Left lung (tissue), 10 donors: ENCODE measurements around the gene SDHA. TPM values are rescaled to one million over a fixed set of nuclear protein-coding genes. Genes with fewer than 3 reads are reported as not detected.
"Not testable (repeated sequence)": the region's sequence is repeated elsewhere in the genome, so short reads cannot be mapped to it uniquely, and the experiment has no call there.

Source experiments
- ATAC-seq: fragments of 200-7000 bp; cut with Tn5 transposase; one replicate; pipeline ENCODE4 v1.9.1; 2020; ENCODE audit warnings: moderate library complexity
- DNase-seq, 4 donors: peaks; one replicate each; pipeline ENCODE4 v3.0.0-alpha.2; 2013 to 2020
- H3K27ac ChIP-seq, 2 donors: fragments of 200-600 bp; sonication (generic) in 1 of 2; one replicate each; pipeline versions ENCODE4 v1.5.0 to v1.8.0; 2020 to 2021
- H3K27me3 ChIP-seq, 2 donors: fragments of 200-600 bp; sonication (generic) in 1 of 2; one replicate each; pipeline versions ENCODE4 v1.5.0 to v1.8.0; 2020 to 2021
- H3K36me3 ChIP-seq, 2 donors: fragments of 200-600 bp; sonication (generic) in 1 of 2; one replicate each; pipeline versions ENCODE4 v1.5.0 to v1.8.0; 2020 to 2021
- H3K4me1 ChIP-seq, 2 donors: fragments of 200-600 bp; one replicate each; pipeline ENCODE4 v1.8.0; 2021
- H3K4me3 ChIP-seq, 2 donors: fragments of 200-600 bp; sonication (generic) in 1 of 2; one replicate each; pipeline versions ENCODE4 v1.5.0 to v1.8.0; 2020 to 2021; ENCODE audit warnings: mild to moderate bottlenecking in 1 of 2
- H3K9me3 ChIP-seq, 2 donors: fragments of 200-600 bp; sonication (generic) in 1 of 2; one replicate each; pipeline versions ENCODE4 v1.5.0 to v1.8.0; 2020 to 2021
- CTCF ChIP-seq, 2 donors: fragments of 200-600 bp; sonication (generic) in 1 of 2; IDR thresholded peaks; one replicate each; pipeline versions ENCODE4 v1.5.0 to v1.8.0; 2021; ENCODE audit warnings: antibody characterized with exemption in 2 of 2
- intact Hi-C, 2 donors: fragments of 100-400 bp; cut with DNase I; formaldehyde crosslinking; loops; one replicate each; pipeline versions ENCODE4 v1.11.2 to v1.14.2; 2022
- polyA plus RNA-seq, 6 donors: library from polyadenylated mRNA; unstranded; fragments of 120-200 nt; gene quantifications; one replicate each; pipeline ENCODE4 v1.2.1, GENCODE V29; 2013; ENCODE audit not compliant: insufficient read length in 6 of 6
- total RNA-seq, 2 donors: library from RNA; stranded (reverse); fragmentation: NEBNext Ultra II Directional; extraction: Animal tissue kit (Norgen Biotek cat#: 25700); gene quantifications; one replicate each; pipeline ENCODE4 v1.2.1, GENCODE V29; 2021
- donor health status: DM: no; HTN: yes; CAD: no.
- donor health status: DM: no; HTN: no; CAD: no.

Gene SDHA
- total and polyA plus RNA-seq, 8 donors = 95.9 to 113 (median 106) TPM

GRCh38 chr5:302416-302815, 84.3 kb downstream of the SDHA start:
- DNase-seq, H3K9me3 ChIP-seq, H3K4me1 ChIP-seq, H3K27me3 ChIP-seq, intact Hi-C loops, H3K27ac ChIP-seq, ATAC-seq, H3K4me3 ChIP-seq: not testable (repeated sequence)
- peaks cover 0 to 25% of the 10 kb centered on the region in 2 donors for H3K36me3 ChIP-seq

GRCh38 chr5:302966-303365, 84.8 kb downstream of the SDHA start:
- Histone ChIP-seq H3K4me1 (no peaks in the 10 kb centered on the region), H3K4me3 (no peak overlapping the region), H3K27me3 (no peaks in the 10 kb centered on the region), H3K9me3 (no peaks in the 10 kb centered on the region), H3K36me3 (peaks cover 0 to 30% of the 10 kb centered on the region in 2 donors), H3K27ac (no peak overlapping the region)
- ATAC-seq = no peak
- TF ChIP-seq CTCF (IDR thresholded peaks at IDR 0.05) = no peak
- intact Hi-C loops = no loop called here
- DNase-seq = peak in 1 of 4 donors; percentile 15

- H3K4me3 ChIP-seq, H3K4me1 ChIP-seq, H3K9me3 ChIP-seq, H3K27ac ChIP-seq, ATAC-seq, intact Hi-C loops, H3K27me3 ChIP-seq: not testable (repeated sequence)
- peaks cover 0 to 38% of the 10 kb centered on the region in 2 donors for H3K36me3 ChIP-seq
- peak in 1 of 4 donors; percentile 11 for DNase-seq
Observed at GRCh38 chr5:303741-304140, 85.6 kb downstream of the SDHA start.

- TF ChIP-seq CTCF (IDR thresholded peaks at IDR 0.05) = no peak
Observed at GRCh38 chr5:305050-305449, 86.9 kb downstream of the SDHA start.

GRCh38 chr5:305459-305858, 87.3 kb downstream of the SDHA start:
- no peaks in the 10 kb centered on the region for H3K9me3 ChIP-seq
- TF ChIP-seq CTCF (IDR thresholded peaks at IDR 0.05) = no peak

More at GRCh38 chr5:305050-305449, 86.9 kb downstream of the SDHA start:
- no peak overlapping the region for H3K4me3 ChIP-seq
- no peak overlapping the region for H3K27ac ChIP-seq
- H3K27me3 ChIP-seq = no peaks in the 10 kb centered on the region
- H3K36me3 ChIP-seq = peaks cover 0 to 48% of the 10 kb centered on the region in 2 donors
- no peaks in the 10 kb centered on the region for H3K4me1 ChIP-seq
- DNase-seq = peak in 1 of 4 donors; percentile 2
- intact Hi-C loops = no loop called here
- no peaks in the 10 kb centered on the region for H3K9me3 ChIP-seq
- ATAC-seq = no peak

GRCh38 chr5:306011-306805, 88.1 kb downstream of the SDHA start:
- no peak for TF ChIP-seq CTCF (IDR thresholded peaks at IDR 0.05)
- no peaks in the 10 kb centered on the region for H3K4me1 ChIP-seq
- H3K4me3 ChIP-seq = no peak overlapping the region
- H3K36me3 ChIP-seq = peaks cover 0 to 59% of the 10 kb centered on the region in 2 donors
- intact Hi-C loops = no loop called here
- DNase-seq (peak in 1 of 4 donors; percentile 10), ATAC-seq (no peak)
- no peaks in the 10 kb centered on the region for H3K27me3 ChIP-seq
- H3K9me3 ChIP-seq = no peaks in the 10 kb centered on the region
- H3K27ac ChIP-seq = no peak overlapping the region

More at GRCh38 chr5:305459-305858, 87.3 kb downstream of the SDHA start:
- no peak overlapping the region for H3K4me3 ChIP-seq
- no peaks in the 10 kb centered on the region for H3K27me3 ChIP-seq
- H3K4me1 ChIP-seq = no peaks in the 10 kb centered on the region
- intact Hi-C loops = no loop called here
- no peak overlapping the region for H3K27ac ChIP-seq
- ATAC-seq (no peak), DNase-seq (peak in 1 of 4 donors; percentile 11)
- peaks cover 0 to 52% of the 10 kb centered on the region in 2 donors for H3K36me3 ChIP-seq

Other genes starting within 250 kb of the SDHA start
- 1 to 10 TPM; 1.2 TPM for gene PLEKHG4B, start 126.2 kb upstream of the SDHA start, total RNA-seq
- gene PLEKHG4B, start 126.2 kb upstream of the SDHA start, polyA plus RNA-seq = 10 to 100 TPM; 13.6 to 19.5 (median 16.1) TPM
- not detected for gene LRRC14B, start 26.8 kb upstream of the SDHA start, total RNA-seq
- under 1 TPM in 5 of 6 donors, not detected in 1; 0.08 to 0.14 (median 0.11) TPM for gene LRRC14B, start 26.8 kb upstream of the SDHA start, polyA plus RNA-seq
- gene CCDC127, start 167 bp upstream of the SDHA start, total RNA-seq = 1 to 10 TPM; 5.2 to 6.9 TPM
- gene CCDC127, start 167 bp upstream of the SDHA start, polyA plus RNA-seq = 10 to 100 TPM; 11.3 to 17.0 (median 14.1) TPM
- 10 to 100 TPM; 80.2 to 85.3 TPM for gene PDCD6, start 53.3 kb downstream of the SDHA start, total RNA-seq
- 100 to 1,000 TPM; 125 to 147 (median 136) TPM for gene PDCD6, start 53.3 kb downstream of the SDHA start, polyA plus RNA-seq
- gene AHRR, start 103.4 kb downstream of the SDHA start, total RNA-seq = 1 to 10 TPM in 1 of 2 donors, under 1 TPM in 1; 0.32 to 5.5 TPM
- 1 to 10 TPM; 2.8 to 8.4 (median 4.7) TPM for gene AHRR, start 103.4 kb downstream of the SDHA start, polyA plus RNA-seq
- 10 to 100 TPM; 43.8 to 58.7 TPM for gene EXOC3, start 224.9 kb downstream of the SDHA start, total RNA-seq
- 10 to 100 TPM; 51.2 to 62.4 (median 57.0) TPM for gene EXOC3, start 224.9 kb downstream of the SDHA start, polyA plus RNA-seq